ENCODE data around the gene DTX4. TPM values are rescaled to one million over a fixed set of nuclear protein-coding genes. Genes with fewer than 3 reads are reported as not detected.

DTX4 gene
- total RNA-seq, 2 experiments from 2014 or later = 0.93 to 1.0 TPM

GRCh38 chr11:59185386-59185945 lies 13.5 kb downstream of the DTX4 start:
- Histone ChIP-seq H3K4me3 (ENCODE audit: low read length) (no peak overlapping the region), H3K27me3 (ENCODE audit: control insufficient read depth in 1 of 2, insufficient read depth in 2 of 2, low read length in 2 of 2) (no peaks in the 10 kb centered on the region), H3K27ac (ENCODE audit: low read depth in 1 of 2, low read length in 2 of 2) (no peak overlapping the region), H3K36me3 (ENCODE audit: insufficient read depth, low read length) (no peaks in the 10 kb centered on the region), H3K9me3 (ENCODE audit: control insufficient read depth in 1 of 2, insufficient read depth in 1 of 2, low read length in 2 of 2) (no peaks in the 10 kb centered on the region), H3K4me1 (ENCODE audit: insufficient read depth, low read length) (peaks cover 6% of the 10 kb centered on the region)
- Mint-ChIP-seq H3K4me1 (ENCODE audit: low read depth) (no peaks in the 10 kb centered on the region), H3K27ac (no peak overlapping the region), H3K27me3 (no peaks in the 10 kb centered on the region), H3K4me3 (no peak overlapping the region), H3K36me3 (ENCODE audit: low read depth) (no peaks in the 10 kb centered on the region), H3K9me3 (no peaks in the 10 kb centered on the region)
- intact Hi-C loops (cut with DNase I, micrococcal nuclease) = no loop called here
- CTCF ChIA-PET = interaction anchor here (1.4 to 2.9 kb wide), 6 partner anchors 8 to 50 kb away, joined by 3 to 26 read pairs (median 6); partner anchors contain the start of genes DTX4 and FAM111A
- no peak for TF ChIP-seq CTCF (IDR thresholded peaks at IDR 0.05)
- POLR2A ChIA-PET = interaction anchor here (2.1 kb wide), 1 partner anchor 14 kb away, joined by 10 read pairs; the partner anchor contains the start of gene DTX4
- no peak for ATAC-seq (ENCODE audit: poor library complexity)
- DNase-seq = no peak

GRCh38 chr11:59186130-59186594 lies 14.2 kb downstream of the DTX4 start:
- no peaks in the 10 kb centered on the region for H3K9me3 ChIP-seq (ENCODE audit: control insufficient read depth in 1 of 2, insufficient read depth in 1 of 2, low read length in 2 of 2)
- H3K4me3 ChIP-seq (ENCODE audit: low read length) = no peak overlapping the region
- no peaks in the 10 kb centered on the region for H3K27me3 ChIP-seq (ENCODE audit: control insufficient read depth in 1 of 2, insufficient read depth in 2 of 2, low read length in 2 of 2)
- TF ChIP-seq CTCF (IDR thresholded peaks at IDR 0.05) = peak; percentile 75
- H3K27ac Mint-ChIP-seq = no peak overlapping the region
- H3K36me3 ChIP-seq (ENCODE audit: insufficient read depth, low read length) = no peaks in the 10 kb centered on the region
- POLR2A ChIA-PET = interaction anchor here (2.1 kb wide), 1 partner anchor 15 kb away, joined by 10 read pairs; the partner anchor contains the start of gene DTX4
- H3K9me3 Mint-ChIP-seq = no peaks in the 10 kb centered on the region
- ATAC-seq (ENCODE audit: poor library complexity) (peak; percentile 70), DNase-seq (peak in 13 of 14 experiments; percentile 22 to 74 (median 43))
- CTCF ChIA-PET = interaction anchor here (1.4 to 2.9 kb wide), 6 partner anchors 9 to 50 kb away, joined by 3 to 26 read pairs (median 6); partner anchors contain the start of genes DTX4 and FAM111A
- H3K4me1 ChIP-seq (ENCODE audit: insufficient read depth, low read length) = peaks cover 6% of the 10 kb centered on the region
- H3K27me3 Mint-ChIP-seq = no peaks in the 10 kb centered on the region
- H3K4me1 Mint-ChIP-seq (ENCODE audit: low read depth) = no peaks in the 10 kb centered on the region
- H3K27ac ChIP-seq (ENCODE audit: low read depth in 1 of 2, low read length in 2 of 2) = no peak overlapping the region
- intact Hi-C loops (cut with DNase I, micrococcal nuclease) = loop anchor here in 1 of 2 experiments (2.0 kb wide), 1 partner anchor 13 kb away; the partner anchor contains the start of gene DTX4
- no peaks in the 10 kb centered on the region for H3K36me3 Mint-ChIP-seq (ENCODE audit: low read depth)
- H3K4me3 Mint-ChIP-seq = no peak overlapping the region

- no peak overlapping the region for H3K4me3 Mint-ChIP-seq
- peaks cover 6% of the 10 kb centered on the region for H3K4me1 ChIP-seq (ENCODE audit: insufficient read depth, low read length)
- no peaks in the 10 kb centered on the region for H3K36me3 ChIP-seq (ENCODE audit: insufficient read depth, low read length)
- no peak overlapping the region for H3K27ac Mint-ChIP-seq
- ChIA-PET POLR2A (interaction anchor here (2.1 kb wide), 1 partner anchor 16 kb away, joined by 10 read pairs; the partner anchor contains the start of gene DTX4), CTCF (interaction anchor here (1.8 to 2.9 kb wide), 3 partner anchors 10 to 16 kb away, joined by 6 to 26 read pairs (median 11); partner anchors contain the start of gene DTX4)
- H3K36me3 Mint-ChIP-seq (ENCODE audit: low read depth) = no peaks in the 10 kb centered on the region
- H3K9me3 Mint-ChIP-seq = no peaks in the 10 kb centered on the region
- no peaks in the 10 kb centered on the region for H3K27me3 Mint-ChIP-seq
- no peak for TF ChIP-seq CTCF (IDR thresholded peaks at IDR 0.05)
- H3K27ac ChIP-seq (ENCODE audit: low read depth in 1 of 2, low read length in 2 of 2) = no peak overlapping the region
- DNase-seq = no peak
- H3K9me3 ChIP-seq (ENCODE audit: control insufficient read depth in 1 of 2, insufficient read depth in 1 of 2, low read length in 2 of 2) = no peaks in the 10 kb centered on the region
- ATAC-seq (ENCODE audit: poor library complexity) = no peak
- no peaks in the 10 kb centered on the region for H3K4me1 Mint-ChIP-seq (ENCODE audit: low read depth)
- H3K27me3 ChIP-seq (ENCODE audit: control insufficient read depth in 1 of 2, insufficient read depth in 2 of 2, low read length in 2 of 2) = no peaks in the 10 kb centered on the region
- H3K4me3 ChIP-seq (ENCODE audit: low read length) = no peak overlapping the region
- intact Hi-C loops (cut with DNase I, micrococcal nuclease) = loop anchor here in 1 of 2 experiments (2.0 kb wide), 1 partner anchor 14 kb away; the partner anchor contains the start of gene DTX4
These were observed 15.1 kb downstream of the DTX4 start for GRCh38 chr11:59187035-59187434.
